ENCODE results near the gene SCN2A.
"Not testable (repeated sequence)": the region's sequence is repeated elsewhere in the genome, so short reads cannot be mapped to it uniquely, and the experiment has no call there.

SCN2A gene

GRCh38 chr2:165328272-165328671, 89.1 kb downstream of the SCN2A start:
- DNase-seq (ENCODE audit: low read depth): no peak

GRCh38 chr2:165344276-165344675, 105.1 kb downstream of the SCN2A start:
- not testable (repeated sequence) for DNase-seq (ENCODE audit: low read depth)

- DNase-seq (ENCODE audit: low read depth): no peak
Measured at GRCh38 chr2:165348441-165348840, 109.2 kb downstream of the SCN2A start.

- no peak for DNase-seq (ENCODE audit: low read depth)
Measured at GRCh38 chr2:165349181-165349580, 110.0 kb downstream of the SCN2A start.

GRCh38 chr2:165357758-165358157, 118.5 kb downstream of the SCN2A start:
- no peak for DNase-seq (ENCODE audit: low read depth)

- DNase-seq (ENCODE audit: low read depth): no peak
Measured at GRCh38 chr2:165361514-165361913, 122.3 kb downstream of the SCN2A start.

GRCh38 chr2:165369131-165369897, 130.1 kb downstream of the SCN2A start:
- no peak for DNase-seq (ENCODE audit: low read depth)

- no peak for DNase-seq (ENCODE audit: low read depth)
Measured at GRCh38 chr2:165369898-165370296, 130.7 kb downstream of the SCN2A start.

- DNase-seq (ENCODE audit: low read depth): no peak
Measured at GRCh38 chr2:165371356-165371755, 132.1 kb downstream of the SCN2A start.

GRCh38 chr2:165373278-165374010, 134.2 kb downstream of the SCN2A start:
- DNase-seq (ENCODE audit: low read depth): no peak

GRCh38 chr2:165376571-165376975, 137.4 kb downstream of the SCN2A start:
- DNase-seq (ENCODE audit: low read depth): no peak

- no peak for DNase-seq (ENCODE audit: low read depth)
Measured at GRCh38 chr2:165382362-165382761, 143.1 kb downstream of the SCN2A start.

- no peak for DNase-seq (ENCODE audit: low read depth)
Measured at GRCh38 chr2:165390875-165391274, 151.7 kb downstream of the SCN2A start.

GRCh38 chr2:165391791-165392190, 152.6 kb downstream of the SCN2A start:
- DNase-seq (ENCODE audit: low read depth): no peak

GRCh38 chr2:165398603-165399002, 159.4 kb downstream of the SCN2A start:
- not testable (repeated sequence) for DNase-seq (ENCODE audit: low read depth)

- DNase-seq (ENCODE audit: low read depth): no peak
Measured at GRCh38 chr2:165401285-165401852, 162.2 kb downstream of the SCN2A start.

GRCh38 chr2:165402162-165402561, 162.9 kb downstream of the SCN2A start:
- no peak for DNase-seq (ENCODE audit: low read depth)

GRCh38 chr2:165406173-165406572, 167.0 kb downstream of the SCN2A start:
- DNase-seq (ENCODE audit: low read depth): no peak

GRCh38 chr2:165407466-165407865, 168.3 kb downstream of the SCN2A start:
- DNase-seq (ENCODE audit: low read depth): no peak

- no peak for DNase-seq (ENCODE audit: low read depth)
Measured at GRCh38 chr2:165408186-165408585, 169.0 kb downstream of the SCN2A start.

- DNase-seq (ENCODE audit: low read depth): no peak
Measured at GRCh38 chr2:165410276-165410675, 171.1 kb downstream of the SCN2A start.

GRCh38 chr2:165414187-165414586, 175.0 kb downstream of the SCN2A start:
- DNase-seq (ENCODE audit: low read depth): no peak

- no peak for DNase-seq (ENCODE audit: low read depth)
Measured at GRCh38 chr2:165417009-165417408, 177.8 kb downstream of the SCN2A start.
